ENCODE results near the gene PAPPA2.

PAPPA2 gene

DNA sequence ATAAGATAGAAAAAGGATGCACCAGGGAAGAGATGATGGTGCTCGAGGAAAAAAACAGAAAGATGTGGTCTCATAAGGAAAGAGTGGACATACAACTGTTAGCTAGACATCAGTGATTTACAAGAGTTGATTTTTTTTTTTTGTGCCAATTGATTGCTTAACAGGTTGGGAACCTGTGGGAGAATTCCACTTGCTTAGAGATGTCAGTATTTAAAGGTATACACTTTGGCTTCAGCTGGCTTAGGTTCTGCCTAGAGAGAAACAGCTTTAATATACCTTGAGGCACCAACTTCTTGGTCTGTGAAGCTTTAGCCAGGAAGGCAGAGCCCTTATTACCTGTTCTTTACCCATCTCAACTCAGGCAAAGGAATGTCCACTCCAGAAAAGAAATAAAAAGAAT lies 303.8 kb downstream of the PAPPA2 start:
- TF ChIP-seq, protein P1, sequence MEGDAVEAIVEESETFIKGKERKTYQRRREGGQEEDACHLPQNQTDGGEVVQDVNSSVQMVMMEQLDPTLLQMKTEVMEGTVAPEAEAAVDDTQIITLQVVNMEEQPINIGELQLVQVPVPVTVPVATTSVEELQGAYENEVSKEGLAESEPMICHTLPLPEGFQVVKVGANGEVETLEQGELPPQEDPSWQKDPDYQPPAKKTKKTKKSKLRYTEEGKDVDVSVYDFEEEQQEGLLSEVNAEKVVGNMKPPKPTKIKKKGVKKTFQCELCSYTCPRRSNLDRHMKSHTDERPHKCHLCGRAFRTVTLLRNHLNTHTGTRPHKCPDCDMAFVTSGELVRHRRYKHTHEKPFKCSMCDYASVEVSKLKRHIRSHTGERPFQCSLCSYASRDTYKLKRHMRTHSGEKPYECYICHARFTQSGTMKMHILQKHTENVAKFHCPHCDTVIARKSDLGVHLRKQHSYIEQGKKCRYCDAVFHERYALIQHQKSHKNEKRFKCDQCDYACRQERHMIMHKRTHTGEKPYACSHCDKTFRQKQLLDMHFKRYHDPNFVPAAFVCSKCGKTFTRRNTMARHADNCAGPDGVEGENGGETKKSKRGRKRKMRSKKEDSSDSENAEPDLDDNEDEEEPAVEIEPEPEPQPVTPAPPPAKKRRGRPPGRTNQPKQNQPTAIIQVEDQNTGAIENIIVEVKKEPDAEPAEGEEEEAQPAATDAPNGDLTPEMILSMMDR (IDR thresholded peaks at IDR 0.05; ENCODE audit: control insufficient read depth, extremely low read depth, insufficient read depth) = no peak
- no peak overlapping the region for H3K4me3 ChIP-seq (ENCODE audit: low read depth, low read length)
- DNase-seq (ENCODE audit: low read depth) = no peak

DNA sequence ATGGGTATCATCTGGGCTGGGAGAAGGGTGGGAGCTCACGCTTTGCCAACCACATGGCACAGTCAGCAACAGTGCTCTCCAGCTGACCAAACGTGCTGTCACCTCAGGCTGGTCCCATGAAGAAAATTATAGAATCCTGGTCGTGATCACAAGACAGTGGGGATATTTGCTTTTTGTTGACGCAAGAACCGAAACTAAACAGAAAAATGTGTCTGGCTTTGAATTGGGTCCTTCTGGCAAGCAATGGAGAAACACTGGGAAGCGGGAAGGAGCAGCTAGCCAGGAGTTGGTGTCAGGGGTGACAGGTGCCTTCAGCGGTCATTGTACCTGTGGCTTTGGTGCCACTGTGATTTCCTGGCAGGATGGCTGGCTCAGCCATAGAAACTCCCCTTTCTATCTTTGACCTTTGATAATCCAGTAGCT lies 304.8 kb downstream of the PAPPA2 start:
- TF ChIP-seq, protein P1 (IDR thresholded peaks at IDR 0.05; ENCODE audit: control insufficient read depth, extremely low read depth, insufficient read depth) = no peak
- no peak overlapping the region for H3K4me3 ChIP-seq (ENCODE audit: low read depth, low read length)
- no peak for DNase-seq (ENCODE audit: low read depth)

DNA sequence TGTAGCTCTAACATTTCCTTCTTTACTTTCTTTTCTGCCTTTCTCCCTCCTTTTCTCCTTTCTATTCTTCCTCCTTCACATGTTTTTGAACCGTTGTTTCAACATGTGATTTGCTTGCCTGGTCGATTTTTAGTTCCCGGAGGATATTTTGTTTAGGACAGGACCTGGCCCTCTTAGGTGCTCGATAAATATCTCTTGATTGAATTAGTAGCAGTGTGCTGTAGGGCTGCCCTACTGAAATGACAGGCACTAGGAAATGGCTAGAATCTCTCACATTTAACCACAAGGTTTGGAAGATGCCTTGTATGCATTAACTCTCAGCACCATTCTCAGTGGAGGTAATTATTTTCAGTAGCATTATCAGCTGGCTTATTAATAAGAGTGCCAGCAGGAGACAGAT lies 305.6 kb downstream of the PAPPA2 start:
- no peak overlapping the region for H3K4me3 ChIP-seq (ENCODE audit: low read depth, low read length)
- TF ChIP-seq, protein P1 (IDR thresholded peaks at IDR 0.05; ENCODE audit: control insufficient read depth, extremely low read depth, insufficient read depth) = no peak
- DNase-seq (ENCODE audit: low read depth) = no peak

DNA sequence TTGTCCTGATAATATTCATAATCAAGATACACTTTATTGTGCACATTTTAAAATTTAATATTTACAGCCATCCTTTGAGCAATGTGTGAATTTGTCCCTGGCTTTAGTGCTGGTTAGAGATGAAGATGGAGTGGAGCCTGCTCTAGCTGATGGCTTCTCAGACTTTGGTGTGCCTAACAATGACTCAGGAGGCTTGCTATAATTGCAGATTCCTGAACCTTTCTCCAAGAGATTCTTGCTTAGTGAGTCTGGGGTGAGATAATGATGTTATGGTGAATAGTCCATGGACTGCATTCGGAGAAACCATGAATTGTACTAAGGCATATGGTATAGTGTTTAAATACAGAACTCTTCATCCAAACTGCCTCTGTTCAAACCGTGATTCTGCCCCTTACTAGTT lies 307.1 kb downstream of the PAPPA2 start:
- TF ChIP-seq, protein P1 (IDR thresholded peaks at IDR 0.05; ENCODE audit: control insufficient read depth, extremely low read depth, insufficient read depth) = no peak

DNA sequence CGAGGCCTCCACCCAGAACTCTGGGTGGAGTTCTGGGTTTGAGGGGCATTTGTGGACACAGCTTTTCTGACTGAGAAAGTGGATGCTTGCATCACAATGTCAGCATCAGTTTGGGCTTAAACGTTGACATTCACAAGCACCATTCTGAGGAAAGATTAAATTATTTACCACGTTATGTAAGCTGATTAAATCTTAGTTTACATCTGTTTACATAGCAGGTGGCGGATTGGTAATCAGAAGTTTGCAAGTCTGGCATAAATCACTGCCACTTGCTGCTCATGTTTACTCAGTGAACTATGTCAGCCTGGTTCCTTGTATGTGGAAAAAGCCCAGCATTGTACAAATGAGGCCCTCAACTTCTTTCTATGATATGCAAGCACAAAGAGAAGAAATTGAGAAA lies 310.1 kb downstream of the PAPPA2 start:
- DNase-seq (ENCODE audit: low read depth) = no peak
- TF ChIP-seq, protein P1 (IDR thresholded peaks at IDR 0.05; ENCODE audit: control insufficient read depth, extremely low read depth, insufficient read depth) = no peak
- no peak overlapping the region for H3K4me3 ChIP-seq (ENCODE audit: low read depth, low read length)

More for the DNA sequence above, 307.1 kb downstream of the PAPPA2 start:
- no peak overlapping the region for H3K4me3 ChIP-seq (ENCODE audit: low read depth, low read length)
- no peak for DNase-seq (ENCODE audit: low read depth)

DNA sequence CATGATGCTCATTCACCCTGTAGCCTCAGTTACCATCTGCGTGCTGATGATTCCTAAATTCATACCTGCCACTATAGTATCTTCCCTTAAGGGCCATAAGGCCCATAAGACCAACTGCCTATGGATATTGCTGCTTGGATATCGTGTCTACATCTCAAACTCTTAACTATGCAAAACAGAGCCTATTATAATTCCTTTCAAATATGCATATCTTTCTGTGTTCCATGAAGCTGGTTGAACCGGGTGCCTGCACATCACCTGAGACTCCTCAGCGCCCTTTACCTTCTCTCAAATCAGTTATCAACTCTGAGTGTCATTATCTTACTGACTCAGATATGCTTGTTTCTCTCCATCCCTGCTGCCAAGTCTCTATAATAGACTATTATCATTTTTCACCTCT lies 311.2 kb downstream of the PAPPA2 start:
- no peak overlapping the region for H3K4me3 ChIP-seq (ENCODE audit: low read depth, low read length)
- TF ChIP-seq, protein P1 (IDR thresholded peaks at IDR 0.05; ENCODE audit: control insufficient read depth, extremely low read depth, insufficient read depth) = no peak
- no peak for DNase-seq (ENCODE audit: low read depth)

DNA sequence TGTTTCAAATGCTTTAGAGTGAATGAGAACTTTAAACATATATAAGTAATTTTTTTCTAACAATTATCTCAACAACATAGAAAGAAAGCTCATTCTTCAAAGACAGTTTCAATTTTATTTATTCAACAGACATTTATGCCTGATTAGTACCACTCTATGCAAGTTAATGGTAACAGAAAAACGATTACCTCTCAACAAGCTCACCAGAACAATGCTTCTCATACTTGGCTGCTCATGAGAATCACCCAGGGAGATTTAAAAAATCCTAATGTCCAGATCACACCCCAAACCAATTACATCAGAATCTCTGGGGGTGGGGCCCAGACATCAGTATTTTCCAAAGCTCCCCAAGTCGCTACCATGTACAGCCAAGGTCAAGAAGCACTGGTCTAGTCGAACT lies 312.4 kb downstream of the PAPPA2 start:
- H3K4me3 ChIP-seq (ENCODE audit: low read depth, low read length) = no peak overlapping the region
- TF ChIP-seq, protein P1 (IDR thresholded peaks at IDR 0.05; ENCODE audit: control insufficient read depth, extremely low read depth, insufficient read depth) = no peak
- no peak for DNase-seq (ENCODE audit: low read depth)

All from LNCaP clone FGC (cell line).